ENCODE data around the gene CETN3. TPM values are rescaled to one million over a fixed set of nuclear protein-coding genes. Genes with fewer than 3 reads are reported as not detected.
A peak's percentile ranks its signal among the peaks of the same experiment; 100 is the strongest.

CETN3 gene
- total and polyA plus RNA-seq, 9 of the 15 experiments (the other 6 are each of a cell fraction or from before 2014, with no cell fraction given), result 43.3 to 113 (median 82.4) TPM

GRCh38 chr5:90408571-90409317 lies 812 bp downstream of the CETN3 start (continued):
- TF ChIP-seq, protein P1, sequence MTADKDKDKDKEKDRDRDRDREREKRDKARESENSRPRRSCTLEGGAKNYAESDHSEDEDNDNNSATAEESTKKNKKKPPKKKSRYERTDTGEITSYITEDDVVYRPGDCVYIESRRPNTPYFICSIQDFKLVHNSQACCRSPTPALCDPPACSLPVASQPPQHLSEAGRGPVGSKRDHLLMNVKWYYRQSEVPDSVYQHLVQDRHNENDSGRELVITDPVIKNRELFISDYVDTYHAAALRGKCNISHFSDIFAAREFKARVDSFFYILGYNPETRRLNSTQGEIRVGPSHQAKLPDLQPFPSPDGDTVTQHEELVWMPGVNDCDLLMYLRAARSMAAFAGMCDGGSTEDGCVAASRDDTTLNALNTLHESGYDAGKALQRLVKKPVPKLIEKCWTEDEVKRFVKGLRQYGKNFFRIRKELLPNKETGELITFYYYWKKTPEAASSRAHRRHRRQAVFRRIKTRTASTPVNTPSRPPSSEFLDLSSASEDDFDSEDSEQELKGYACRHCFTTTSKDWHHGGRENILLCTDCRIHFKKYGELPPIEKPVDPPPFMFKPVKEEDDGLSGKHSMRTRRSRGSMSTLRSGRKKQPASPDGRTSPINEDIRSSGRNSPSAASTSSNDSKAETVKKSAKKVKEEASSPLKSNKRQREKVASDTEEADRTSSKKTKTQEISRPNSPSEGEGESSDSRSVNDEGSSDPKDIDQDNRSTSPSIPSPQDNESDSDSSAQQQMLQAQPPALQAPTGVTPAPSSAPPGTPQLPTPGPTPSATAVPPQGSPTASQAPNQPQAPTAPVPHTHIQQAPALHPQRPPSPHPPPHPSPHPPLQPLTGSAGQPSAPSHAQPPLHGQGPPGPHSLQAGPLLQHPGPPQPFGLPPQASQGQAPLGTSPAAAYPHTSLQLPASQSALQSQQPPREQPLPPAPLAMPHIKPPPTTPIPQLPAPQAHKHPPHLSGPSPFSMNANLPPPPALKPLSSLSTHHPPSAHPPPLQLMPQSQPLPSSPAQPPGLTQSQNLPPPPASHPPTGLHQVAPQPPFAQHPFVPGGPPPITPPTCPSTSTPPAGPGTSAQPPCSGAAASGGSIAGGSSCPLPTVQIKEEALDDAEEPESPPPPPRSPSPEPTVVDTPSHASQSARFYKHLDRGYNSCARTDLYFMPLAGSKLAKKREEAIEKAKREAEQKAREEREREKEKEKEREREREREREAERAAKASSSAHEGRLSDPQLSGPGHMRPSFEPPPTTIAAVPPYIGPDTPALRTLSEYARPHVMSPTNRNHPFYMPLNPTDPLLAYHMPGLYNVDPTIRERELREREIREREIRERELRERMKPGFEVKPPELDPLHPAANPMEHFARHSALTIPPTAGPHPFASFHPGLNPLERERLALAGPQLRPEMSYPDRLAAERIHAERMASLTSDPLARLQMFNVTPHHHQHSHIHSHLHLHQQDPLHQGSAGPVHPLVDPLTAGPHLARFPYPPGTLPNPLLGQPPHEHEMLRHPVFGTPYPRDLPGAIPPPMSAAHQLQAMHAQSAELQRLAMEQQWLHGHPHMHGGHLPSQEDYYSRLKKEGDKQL (CRISPR knock-in tag; IDR thresholded peaks at IDR 0.05; ENCODE audit: borderline replicate concordance), result no peak
- no peak for TF ChIP-seq TEAD1 (CRISPR knock-in tag; IDR thresholded peaks at IDR 0.05)
- TF ChIP-seq ZNF24 (IDR thresholded peaks at IDR 0.05), result peak; percentile 9; the same call in 1 of the 2 replicates
- TF ChIP-seq ZNF561 (CRISPR knock-in tag; conservative IDR thresholded peaks at IDR 0.05), result no peak
- no peak for TF ChIP-seq SMARCA5 (IDR thresholded peaks at IDR 0.05)
- no peak for TF ChIP-seq HMGN3 (IDR thresholded peaks at IDR 0.05; ENCODE audit: borderline replicate concordance, extremely low read depth, insufficient read length, low read depth, low read length)
- no peak for TF ChIP-seq ZNF197 (CRISPR knock-in tag; IDR thresholded peaks at IDR 0.05; ENCODE audit: low read depth)
- TF ChIP-seq ZBTB8A (IDR thresholded peaks at IDR 0.05; ENCODE audit: partially characterized antibody), result no peak
- TF ChIP-seq RHOXF2B (CRISPR knock-in tag; conservative IDR thresholded peaks at IDR 0.05), result no peak
- TF ChIP-seq XRCC3 (IDR thresholded peaks at IDR 0.05), result no peak
- no peak for TF ChIP-seq TCF3 (CRISPR knock-in tag; IDR thresholded peaks at IDR 0.05)
- no peak for TF ChIP-seq MCM3 (IDR thresholded peaks at IDR 0.05)
- 0 out of 4 replicates have a peak, but pooled peaks of 1 of the 2 experiments have one; percentile 15 for TF ChIP-seq ARNT (IDR thresholded peaks at IDR 0.05)
- no peak for TF ChIP-seq ZBED1 (IDR thresholded peaks at IDR 0.05)
- TF ChIP-seq ZNF445 (CRISPR knock-in tag; IDR thresholded peaks at IDR 0.05; ENCODE audit: low read depth), result no peak
- no peak for TF ChIP-seq FUS (optimal IDR thresholded peaks at IDR 0.05; ENCODE audit: low read depth, low read length)
- no peak for TF ChIP-seq NR3C1 (CRISPR knock-in tag; IDR thresholded peaks at IDR 0.05)

Data from K562 (cell line).